Measurements from ENCODE around the gene SLC6A3.

The SLC6A3 gene

GRCh38 chr5:1390861-1391600 lies 54.2 kb downstream of the SLC6A3 start:
- Histone ChIP-seq H3K4me2 (no peak overlapping the region), H3K9ac (no peak overlapping the region), H3K79me2 (ENCODE audit: insufficient read depth, low read depth) (no peaks in the 10 kb centered on the region), H3K27me3 (ENCODE audit: insufficient read depth, low read depth) (peaks cover 80% of the 10 kb centered on the region), H3K4me3 (IDR thresholded peaks at IDR 0.05; ENCODE audit: insufficient read depth, low read depth, low read length) (no peak overlapping the region), H2AFZ (ENCODE audit: low read depth) (no peak overlapping the region), H3K4me1 (ENCODE audit: low read depth, poor library complexity, severe bottlenecking) (peaks cover 13% of the 10 kb centered on the region), H3K36me3 (ENCODE audit: insufficient read depth) (no peaks in the 10 kb centered on the region), H4K20me1 (ENCODE audit: insufficient read depth) (no peaks in the 10 kb centered on the region), H3K27ac (no peak overlapping the region)
- no peak for TF ChIP-seq CTCF (conservative IDR thresholded peaks at IDR 0.05; ENCODE audit: low read depth, low read length)

GRCh38 chr5:1390333-1390732 lies 54.9 kb downstream of the SLC6A3 start:
- Histone ChIP-seq H3K4me2 (no peak overlapping the region), H3K4me3 (IDR thresholded peaks at IDR 0.05; ENCODE audit: insufficient read depth, low read depth, low read length) (no peak overlapping the region), H3K79me2 (ENCODE audit: insufficient read depth, low read depth) (no peaks in the 10 kb centered on the region), H3K4me1 (ENCODE audit: low read depth, poor library complexity, severe bottlenecking) (peaks cover 14% of the 10 kb centered on the region), H3K27me3 (ENCODE audit: insufficient read depth, low read depth) (peaks cover 73% of the 10 kb centered on the region), H3K36me3 (ENCODE audit: insufficient read depth) (no peaks in the 10 kb centered on the region), H3K27ac (no peak overlapping the region), H2AFZ (ENCODE audit: low read depth) (no peak overlapping the region), H4K20me1 (ENCODE audit: insufficient read depth) (no peaks in the 10 kb centered on the region), H3K9ac (no peak overlapping the region)
- no peak for TF ChIP-seq CTCF (conservative IDR thresholded peaks at IDR 0.05; ENCODE audit: low read depth, low read length)

GRCh38 chr5:1388383-1388967 lies 56.8 kb downstream of the SLC6A3 start:
- no peaks in the 10 kb centered on the region for H4K20me1 ChIP-seq (ENCODE audit: insufficient read depth)
- no peaks in the 10 kb centered on the region for H3K79me2 ChIP-seq (ENCODE audit: insufficient read depth, low read depth)
- H3K4me1 ChIP-seq (ENCODE audit: low read depth, poor library complexity, severe bottlenecking) = peaks cover 17% of the 10 kb centered on the region
- H2AFZ ChIP-seq (ENCODE audit: low read depth) = no peak overlapping the region
- no peak overlapping the region for H3K27ac ChIP-seq
- no peak overlapping the region for H3K4me2 ChIP-seq
- H3K36me3 ChIP-seq (ENCODE audit: insufficient read depth) = no peaks in the 10 kb centered on the region
- H3K4me3 ChIP-seq (IDR thresholded peaks at IDR 0.05; ENCODE audit: insufficient read depth, low read depth, low read length) = no peak overlapping the region
- TF ChIP-seq CTCF (conservative IDR thresholded peaks at IDR 0.05; ENCODE audit: low read depth, low read length) = no peak
- peaks cover 54% of the 10 kb centered on the region for H3K27me3 ChIP-seq (ENCODE audit: insufficient read depth, low read depth)
- no peak overlapping the region for H3K9ac ChIP-seq

- no peak overlapping the region for H3K9ac ChIP-seq
- H3K27ac ChIP-seq = no peak overlapping the region
- H3K36me3 ChIP-seq (ENCODE audit: insufficient read depth) = no peaks in the 10 kb centered on the region
- no peaks in the 10 kb centered on the region for H4K20me1 ChIP-seq (ENCODE audit: insufficient read depth)
- peaks cover 48% of the 10 kb centered on the region for H3K27me3 ChIP-seq (ENCODE audit: insufficient read depth, low read depth)
- H2AFZ ChIP-seq (ENCODE audit: low read depth) = no peak overlapping the region
- H3K79me2 ChIP-seq (ENCODE audit: insufficient read depth, low read depth) = no peaks in the 10 kb centered on the region
- peaks cover 17% of the 10 kb centered on the region for H3K4me1 ChIP-seq (ENCODE audit: low read depth, poor library complexity, severe bottlenecking)
- H3K4me2 ChIP-seq = no peak overlapping the region; the same call in 1 of the 2 replicates
- TF ChIP-seq CTCF (conservative IDR thresholded peaks at IDR 0.05; ENCODE audit: low read depth, low read length) = no peak
- H3K4me3 ChIP-seq (IDR thresholded peaks at IDR 0.05; ENCODE audit: insufficient read depth, low read depth, low read length) = no peak overlapping the region
Observed at GRCh38 chr5:1387876-1388275, 57.4 kb downstream of the SLC6A3 start.
